GM19468 (cell line): ENCODE measurements around the gene RCN1.
"Not testable (repeated sequence)": the region's sequence is repeated elsewhere in the genome, so short reads cannot be mapped to it uniquely, and the experiment has no call there.

ENCODE experiments used
- ATAC-seq: cut with Tn5 transposase; IDR thresholded peaks from one replicate; pipeline ENCODE4 v1.9.1; 2021; ENCODE audit warnings: mild to moderate bottlenecking, moderate library complexity, moderate number of reproducible peaks; ENCODE audit not compliant: unreplicated experiment; ENCODE audit errors: extremely low read depth

The RCN1 gene

DNA sequence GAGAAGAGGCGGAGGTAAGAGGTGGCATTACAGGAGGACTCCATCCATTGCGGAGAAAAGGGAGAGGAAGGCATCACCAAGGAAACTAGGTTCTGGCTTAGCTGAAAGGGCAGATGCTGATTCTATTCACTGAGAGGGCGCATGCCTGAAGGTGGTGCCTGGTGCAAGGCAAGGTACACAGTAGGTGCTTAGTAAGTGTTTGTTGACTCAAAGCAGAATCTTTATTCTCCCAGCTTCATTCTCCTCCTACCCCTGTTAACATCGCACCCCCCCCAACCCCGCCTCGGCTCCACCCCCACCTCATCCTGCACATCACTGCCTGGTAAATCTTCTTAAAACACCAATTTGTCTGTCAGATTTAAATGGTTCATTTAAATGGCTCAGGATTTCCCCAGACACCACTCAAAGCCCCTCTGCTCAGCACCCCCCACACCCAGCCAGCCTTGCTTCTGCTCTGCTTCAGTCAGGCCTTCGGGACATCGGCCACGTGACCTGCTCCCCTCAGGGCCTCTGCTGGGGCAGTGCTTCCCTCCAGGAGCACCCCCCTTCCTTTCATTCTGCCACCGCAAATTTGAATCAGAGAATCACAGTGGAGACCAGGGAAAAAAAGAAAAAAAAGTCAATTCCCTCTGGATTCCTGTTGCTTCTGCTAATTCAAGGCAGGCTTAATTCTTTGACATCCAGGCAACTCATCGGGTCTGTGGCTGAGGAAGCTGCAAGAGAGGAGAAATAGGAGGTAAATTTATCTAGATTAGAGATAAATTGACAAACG lies 17.8 kb upstream of the RCN1 start:
- ATAC-seq = no peak

DNA sequence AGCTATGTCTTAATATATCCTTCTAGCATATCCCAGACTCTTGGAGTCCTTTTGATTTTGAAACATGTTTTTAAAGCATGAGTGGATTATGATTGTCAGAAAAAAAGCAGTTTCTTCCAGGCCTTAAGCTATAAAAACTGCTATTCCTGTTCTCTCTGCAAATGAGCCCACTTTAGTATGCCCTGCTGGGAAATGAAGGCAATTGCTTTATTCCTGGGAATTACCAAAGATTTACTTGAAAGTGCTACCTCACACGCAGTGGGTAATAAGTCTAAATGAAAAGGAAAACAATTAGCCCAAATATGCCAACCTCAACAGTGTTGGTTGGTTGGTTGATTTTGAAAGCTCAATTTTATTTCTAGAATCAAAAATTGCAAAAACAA lies 17.2 kb upstream of the RCN1 start:
- ATAC-seq = no peak

DNA sequence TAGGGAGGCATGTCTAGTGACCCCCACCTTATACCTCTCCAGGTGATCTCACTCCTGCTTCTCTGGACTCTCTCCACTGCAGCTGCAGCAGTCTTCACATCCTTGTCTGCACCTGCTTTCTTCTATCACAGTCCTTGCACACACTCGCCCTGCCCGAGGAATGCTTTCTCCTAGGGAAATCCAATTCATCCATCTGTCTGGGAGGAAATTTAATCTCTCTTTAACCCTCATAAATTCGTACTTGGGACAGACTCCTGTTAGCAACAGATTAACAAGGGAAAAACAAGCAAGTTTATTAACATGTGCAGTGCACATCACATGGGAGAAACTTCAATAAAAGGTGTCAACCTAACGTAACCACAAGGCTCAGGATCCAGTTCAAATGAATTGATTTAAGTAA lies 11.3 kb upstream of the RCN1 start:
- ATAC-seq = no peak

DNA sequence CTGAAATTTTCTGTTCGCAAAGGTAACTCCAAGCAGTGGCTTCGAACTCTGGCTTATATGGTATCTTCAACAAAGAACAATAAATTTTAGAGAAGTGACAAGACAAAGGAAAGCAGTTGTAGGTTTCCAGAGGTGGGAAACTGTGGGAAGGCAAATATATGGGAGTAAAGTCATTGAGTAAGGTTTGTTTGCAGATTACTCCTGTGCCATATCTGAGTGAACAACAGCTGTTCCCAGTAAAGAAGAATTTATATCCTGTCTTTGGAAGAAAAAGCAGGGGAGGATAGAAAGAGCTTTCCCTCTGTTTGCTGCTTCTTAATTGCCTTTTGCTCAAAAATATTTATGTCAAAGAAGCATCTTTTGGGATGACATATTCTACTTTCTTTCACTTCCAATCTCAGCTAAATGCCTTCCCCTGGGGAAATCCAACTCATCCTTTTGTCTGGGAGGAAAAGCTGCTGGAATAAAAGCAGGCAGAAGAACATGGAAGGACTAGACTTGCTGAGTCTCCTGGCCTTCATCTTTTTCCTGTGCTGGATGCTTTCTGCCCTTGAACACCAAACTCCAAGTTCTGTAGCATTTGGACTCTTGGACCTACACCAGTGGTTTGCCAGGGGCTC lies 10.4 kb upstream of the RCN1 start:
- ATAC-seq = no peak

DNA sequence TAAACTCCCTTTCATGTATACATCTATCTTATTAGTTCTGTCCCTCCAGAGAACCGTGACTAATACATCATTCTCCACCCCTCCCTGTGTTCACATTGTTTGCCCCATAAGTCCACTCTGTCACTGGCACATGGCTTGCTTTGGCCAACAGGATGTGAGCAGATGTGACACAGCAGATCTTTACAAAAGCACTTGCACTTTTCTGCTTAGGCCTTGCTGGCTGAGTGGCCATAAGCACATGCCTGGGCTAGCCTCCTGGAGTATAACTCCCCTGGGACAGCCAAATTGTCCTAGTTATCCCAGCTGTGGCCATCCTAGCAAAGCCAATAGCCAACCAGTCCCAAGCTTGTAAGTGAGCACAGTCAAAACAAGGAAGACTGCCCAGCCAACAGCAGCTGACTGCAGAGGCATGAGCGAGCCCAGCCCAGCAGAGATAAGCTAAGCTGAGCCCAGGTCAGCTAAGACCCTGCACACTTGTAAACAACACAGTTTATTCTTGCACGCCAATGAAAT lies 9.7 kb upstream of the RCN1 start:
- no peak for ATAC-seq

DNA sequence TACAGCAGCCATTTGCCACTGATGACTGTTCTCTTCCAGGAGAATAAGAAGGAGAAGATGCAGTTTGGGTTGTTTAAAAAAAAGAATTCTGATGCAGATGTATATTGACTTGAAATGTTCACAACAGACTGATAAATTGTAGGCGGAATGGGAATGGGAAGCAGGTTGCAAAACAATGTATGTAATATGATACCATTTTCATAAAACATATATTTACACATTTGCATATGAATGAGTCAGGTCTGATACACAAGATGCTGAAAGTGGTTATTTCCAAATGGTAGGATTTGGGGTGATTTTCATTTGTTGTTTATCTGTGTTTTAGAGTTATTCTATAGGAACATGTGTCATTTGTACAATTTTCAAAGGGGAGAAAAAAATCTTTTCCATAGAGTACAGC lies 9.0 kb upstream of the RCN1 start:
- ATAC-seq = no peak

DNA sequence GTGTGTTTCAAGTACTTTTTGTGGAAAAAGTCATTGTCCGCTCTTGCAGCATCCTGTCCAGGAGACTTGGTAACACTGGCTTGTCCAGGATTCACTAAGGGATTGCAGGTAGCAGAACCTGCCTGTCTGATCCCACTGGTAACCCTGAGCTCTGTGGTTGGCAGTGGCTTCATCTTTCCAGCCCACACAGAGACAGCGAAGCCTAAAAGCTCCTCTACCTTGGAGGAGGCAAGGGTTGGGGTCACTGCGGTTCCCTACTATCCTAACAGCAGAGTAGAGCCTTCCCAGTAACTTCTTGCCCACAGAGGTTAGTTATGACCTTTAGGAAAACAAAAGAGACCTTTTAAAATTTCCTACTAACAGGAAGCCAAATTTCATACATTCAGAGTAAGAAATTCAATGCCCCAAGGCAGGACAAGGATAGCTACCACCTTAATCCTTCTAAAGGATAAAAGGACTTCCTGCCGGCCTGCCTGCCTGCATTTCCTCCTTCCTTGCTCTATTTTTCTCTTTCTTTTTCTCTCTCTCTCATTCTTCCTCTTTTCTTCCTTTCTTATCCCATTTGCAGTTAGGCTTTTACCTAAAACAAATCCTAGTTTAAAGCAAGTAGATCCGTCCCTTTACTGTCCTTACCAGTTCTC lies 8.4 kb upstream of the RCN1 start:
- ATAC-seq = no peak

DNA sequence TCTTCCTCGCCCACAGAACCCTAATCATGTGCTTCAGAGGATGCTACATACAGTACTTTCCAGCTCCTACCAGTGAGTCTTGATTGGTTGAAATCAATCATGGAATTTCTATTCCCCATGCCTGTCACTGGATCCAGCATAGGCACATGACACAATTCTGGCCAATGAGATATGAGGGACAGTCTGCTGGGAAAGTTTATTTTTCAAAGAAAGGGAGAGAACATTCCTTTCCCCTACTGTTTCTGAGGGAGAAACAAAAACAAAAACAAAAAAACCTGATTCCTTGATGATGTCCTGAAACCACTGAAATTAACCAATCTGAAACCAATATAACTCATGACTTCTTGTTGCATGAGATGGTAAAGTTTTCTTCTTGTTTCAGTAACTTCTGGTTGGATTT lies 3.3 kb upstream of the RCN1 start:
- no peak for ATAC-seq

DNA sequence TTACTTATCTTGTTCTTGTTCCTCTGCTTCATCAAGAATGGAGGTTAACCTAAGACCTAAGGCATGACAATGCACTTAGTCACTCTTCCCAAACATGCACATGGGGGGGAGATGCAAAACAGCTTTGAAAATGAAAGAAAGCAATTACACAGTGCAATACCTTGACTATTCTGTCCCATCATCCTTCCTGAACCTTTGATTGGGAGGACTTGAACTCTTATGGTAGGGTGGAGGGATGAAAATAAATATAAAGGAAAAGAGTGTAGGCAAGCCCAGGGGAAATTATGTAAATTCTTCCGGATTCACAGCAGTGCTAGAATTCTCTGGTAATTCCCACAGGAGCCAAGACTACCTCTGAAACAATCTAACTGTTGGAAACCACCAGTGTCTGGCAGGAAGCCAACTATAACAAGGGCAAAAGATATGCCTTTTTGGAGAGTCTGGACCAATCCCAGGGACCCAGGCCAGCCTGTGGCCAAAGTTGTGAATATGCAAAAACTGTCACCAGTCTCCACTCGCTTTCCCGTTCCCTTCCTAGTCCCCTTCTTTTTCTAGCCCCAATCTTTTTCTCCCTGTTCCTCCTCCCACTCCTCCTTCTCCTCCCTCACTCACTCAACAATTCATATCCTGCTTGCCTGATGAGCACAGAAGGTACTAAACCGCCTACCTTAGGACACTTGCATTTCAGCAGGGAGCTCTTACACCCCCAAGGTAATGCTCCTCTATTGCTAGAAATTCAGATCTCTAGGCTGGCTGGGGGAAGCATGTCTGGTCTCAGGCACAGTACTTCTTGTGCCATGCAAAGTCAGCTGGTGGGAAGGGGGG lies 2.5 kb upstream of the RCN1 start:
- ATAC-seq = no peak

DNA sequence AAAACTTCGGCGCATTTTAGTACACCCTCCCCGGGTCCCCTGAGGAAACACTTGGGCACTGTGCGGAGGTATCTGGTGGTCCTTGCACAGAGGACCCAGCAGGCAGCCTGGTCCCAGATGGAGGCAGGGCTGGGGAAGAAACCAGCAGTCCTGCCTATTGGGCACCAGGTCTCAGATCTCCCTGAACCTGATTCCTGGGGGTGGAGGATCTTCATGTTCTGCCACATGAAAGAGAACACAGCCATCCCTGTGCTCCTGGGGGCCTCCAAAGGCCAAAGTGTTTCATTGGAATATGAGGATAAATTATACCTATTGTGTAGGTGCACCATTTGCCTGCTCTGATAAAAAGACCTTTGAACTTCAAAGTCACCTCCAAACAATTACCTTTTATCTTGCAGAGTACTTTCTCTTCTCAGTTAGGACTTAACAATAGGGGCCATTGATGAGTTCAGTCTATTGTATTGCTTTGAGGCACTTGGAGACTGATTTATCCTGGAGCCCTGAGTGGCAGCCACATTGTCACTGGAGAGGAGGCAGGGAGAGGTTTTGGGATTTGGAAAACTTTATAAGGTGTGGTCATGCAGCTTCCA lies 1.8 kb downstream of the RCN1 start:
- no peak for ATAC-seq

DNA sequence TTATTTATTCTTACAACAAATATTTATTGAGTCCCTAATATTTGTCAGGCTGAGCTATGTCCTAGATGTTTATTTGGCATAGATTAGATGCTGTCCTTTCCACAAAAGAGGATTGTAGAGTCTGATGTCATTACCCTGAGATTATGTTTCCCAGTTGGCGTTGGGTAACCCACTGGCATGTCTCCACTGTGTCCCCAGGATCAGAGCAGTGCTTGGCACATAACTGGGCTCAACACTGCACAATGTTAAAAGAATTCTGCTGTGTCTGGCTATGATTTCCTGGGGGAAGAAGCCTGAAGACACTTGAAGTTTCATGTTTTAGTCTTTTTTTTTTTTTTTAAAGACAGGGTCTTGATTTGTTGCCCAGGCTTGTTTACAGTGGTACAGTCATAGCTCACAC lies 4.0 kb downstream of the RCN1 start:
- ATAC-seq = no peak

DNA sequence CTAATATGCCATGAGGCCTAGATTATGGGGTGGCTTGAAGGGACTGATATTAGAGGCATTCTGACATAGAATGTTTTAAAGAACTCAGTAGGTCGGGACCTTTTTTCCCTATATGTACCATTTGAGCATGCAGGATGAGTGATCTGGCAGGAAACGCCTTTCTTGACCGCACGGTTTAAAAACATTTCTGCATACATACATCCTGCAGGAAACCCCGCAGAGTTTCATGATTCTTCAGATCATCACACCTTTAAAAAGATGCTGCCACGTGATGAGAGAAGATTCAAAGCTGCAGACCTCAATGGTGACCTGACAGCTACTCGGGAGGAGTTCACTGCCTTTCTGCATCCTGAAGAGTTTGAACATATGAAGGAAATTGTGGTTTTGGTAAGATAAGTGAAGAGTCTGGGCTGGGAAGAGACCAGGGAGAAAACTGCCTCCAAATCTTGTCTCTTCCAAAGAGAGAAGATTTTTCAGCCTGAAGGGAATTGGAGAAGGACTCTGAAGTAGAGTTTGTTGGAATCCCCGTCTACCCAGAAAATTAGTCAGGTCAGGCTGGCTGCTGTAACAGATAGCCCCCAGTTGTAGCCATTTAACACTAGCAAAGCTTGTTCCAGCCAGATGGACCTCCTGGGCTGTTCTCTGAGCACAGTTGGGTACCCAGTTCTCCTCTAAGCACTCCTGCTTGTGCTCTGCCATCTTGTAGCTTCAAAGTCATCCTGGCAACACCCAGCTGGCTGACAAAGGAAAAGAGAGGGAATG lies 7.4 kb downstream of the RCN1 start:
- no peak for ATAC-seq

DNA sequence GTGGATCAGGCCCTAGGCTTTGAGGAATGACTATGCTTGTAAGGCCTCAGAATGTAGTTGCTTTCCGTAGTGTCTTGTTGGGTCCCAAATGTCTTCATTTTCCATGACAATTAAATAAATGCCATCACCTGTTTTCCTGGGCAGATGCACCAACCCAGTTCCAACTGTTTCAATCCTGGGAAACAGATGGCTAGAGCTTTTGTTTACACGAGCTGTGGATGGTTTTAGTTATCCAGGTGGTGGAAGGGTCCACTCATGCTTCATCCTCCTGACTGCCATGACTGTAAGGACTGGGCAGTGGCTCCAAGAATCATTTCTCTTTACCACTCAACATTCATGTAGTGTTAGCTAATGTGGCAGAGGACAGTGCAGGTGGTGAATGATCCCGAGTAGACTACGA lies 8.6 kb downstream of the RCN1 start:
- ATAC-seq = no peak

DNA sequence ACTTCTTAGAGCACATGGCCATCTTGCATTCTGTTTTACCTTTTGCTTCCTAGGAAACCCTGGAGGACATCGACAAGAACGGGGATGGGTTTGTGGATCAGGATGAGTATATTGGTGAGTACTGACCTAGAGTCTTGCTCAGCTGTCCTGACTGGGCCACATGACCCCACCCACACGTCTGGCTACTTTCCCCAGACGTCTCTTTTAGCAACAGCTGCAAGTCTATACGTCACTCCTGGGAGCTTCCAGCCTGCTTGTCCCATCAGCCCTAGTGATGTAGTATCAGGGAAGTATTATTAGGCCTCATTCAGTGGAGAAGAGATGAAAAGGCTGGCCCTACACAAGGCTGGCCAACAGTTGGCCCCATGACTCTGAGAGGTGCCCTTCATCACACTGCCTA lies 9.6 kb downstream of the RCN1 start:
- ATAC-seq = no peak

DNA sequence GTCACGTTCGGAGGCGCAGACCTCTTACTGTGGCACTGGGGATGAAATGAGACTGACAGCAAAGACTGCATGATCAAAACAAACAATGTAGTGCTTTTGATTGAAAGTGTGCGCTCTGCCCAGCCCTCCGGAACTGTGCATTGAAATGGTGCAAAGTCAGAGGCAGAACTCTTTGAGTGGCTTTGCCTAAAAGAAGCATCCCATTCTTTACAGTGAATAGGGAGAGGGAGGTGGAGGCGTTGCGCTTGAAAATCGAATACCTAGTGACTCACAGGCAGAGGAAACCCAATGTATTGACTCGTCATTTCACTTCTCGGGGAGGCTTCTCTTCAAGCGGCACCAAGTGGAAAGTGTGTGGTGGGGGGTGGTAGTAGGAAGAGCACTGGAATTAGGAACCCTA lies 10.9 kb downstream of the RCN1 start:
- ATAC-seq = no peak

DNA sequence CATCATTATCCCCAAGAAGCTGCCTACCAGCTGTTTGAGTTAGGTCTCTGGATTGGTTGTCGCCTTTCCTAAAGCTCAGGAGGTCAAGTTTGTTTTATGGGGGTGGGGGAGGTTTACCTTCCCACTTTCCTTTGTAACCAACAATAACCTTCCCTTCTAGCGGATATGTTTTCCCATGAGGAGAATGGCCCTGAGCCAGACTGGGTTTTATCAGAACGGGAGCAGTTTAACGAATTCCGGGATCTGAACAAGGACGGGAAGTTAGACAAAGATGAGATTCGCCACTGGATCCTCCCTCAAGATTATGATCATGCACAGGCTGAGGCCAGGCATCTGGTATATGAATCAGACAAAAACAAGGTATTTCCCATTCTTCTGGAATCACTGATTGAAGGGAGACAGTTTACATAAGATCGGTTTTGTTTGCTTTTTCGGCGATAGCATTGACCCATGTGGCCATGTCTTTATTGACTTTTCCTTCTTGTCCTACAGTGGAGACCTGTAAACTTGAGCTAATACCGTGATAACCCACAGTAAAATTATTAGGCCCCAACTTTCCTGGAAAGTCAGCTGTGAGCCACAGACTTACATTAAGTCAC lies 12.3 kb downstream of the RCN1 start:
- not testable (repeated sequence) for ATAC-seq

DNA sequence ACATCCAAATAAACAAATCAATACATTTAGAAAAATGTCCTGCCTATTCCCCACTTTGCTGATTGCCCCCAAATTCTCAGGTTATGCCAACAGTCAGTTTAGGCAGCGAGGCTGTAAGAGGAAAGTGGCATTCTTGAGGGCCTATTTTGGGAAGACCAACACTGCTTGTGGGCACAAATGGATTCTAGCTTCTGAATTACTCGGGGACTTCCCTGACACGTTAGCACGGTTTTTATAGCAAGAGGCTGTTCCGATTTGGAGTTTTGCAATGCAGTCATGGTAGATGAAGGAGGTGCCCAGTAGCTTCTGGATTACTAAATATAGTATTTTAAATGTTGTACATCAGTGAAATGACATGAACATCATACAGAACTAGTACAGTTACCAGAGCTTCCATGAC lies 13.1 kb downstream of the RCN1 start:
- ATAC-seq = no peak

DNA sequence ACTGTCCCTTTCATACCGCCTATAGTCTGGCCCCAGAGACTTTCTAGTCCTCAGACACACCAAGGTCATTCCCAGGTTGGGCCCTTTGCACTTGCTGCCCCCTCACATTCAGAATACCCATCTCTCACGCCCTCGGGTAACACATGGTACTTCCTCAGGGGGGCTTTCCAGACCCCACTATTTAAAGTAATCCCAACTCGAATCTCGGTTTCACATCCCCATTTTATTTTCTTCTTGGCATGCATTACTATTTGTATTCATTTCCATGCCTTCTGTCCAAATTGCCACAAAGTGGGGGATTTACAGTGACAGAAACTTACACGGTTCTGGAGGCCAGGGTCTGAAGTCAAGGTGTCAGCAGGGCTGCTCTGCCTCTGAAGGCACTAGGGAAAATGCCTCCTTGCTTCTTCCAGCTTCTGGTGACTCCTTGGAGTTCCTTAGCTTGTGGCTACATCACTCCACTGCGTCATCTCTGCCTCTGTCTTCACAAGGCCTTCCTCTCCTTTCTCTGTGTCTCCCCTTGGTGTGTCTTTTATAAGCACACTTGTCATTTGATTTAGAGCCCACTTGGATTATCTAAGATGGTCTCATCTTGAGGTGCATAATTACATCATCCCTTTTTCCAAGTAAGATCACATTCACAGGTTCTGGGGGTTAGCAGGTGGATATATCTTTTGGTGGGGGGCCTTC lies 15.1 kb downstream of the RCN1 start:
- ATAC-seq = peak; percentile 28

DNA sequence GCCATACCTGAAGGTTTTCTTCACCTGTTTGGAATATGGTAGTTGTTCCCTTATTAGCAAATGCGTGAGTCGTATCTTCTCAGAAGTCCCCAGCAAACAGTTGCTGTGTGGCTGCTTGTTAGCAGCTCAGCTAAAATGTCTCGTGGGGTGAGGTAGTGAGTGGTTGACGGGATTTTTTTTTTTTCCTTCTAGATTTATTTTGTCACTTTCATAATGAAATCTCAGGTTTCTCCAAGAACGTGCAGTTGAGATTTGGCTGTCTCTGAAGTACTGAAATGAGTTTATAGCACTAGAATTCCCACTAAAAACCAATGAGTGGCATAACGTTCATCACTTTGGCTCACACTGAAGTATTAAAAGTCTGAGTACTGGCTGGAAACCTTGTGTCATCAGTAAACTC lies 16.8 kb downstream of the RCN1 start:
- ATAC-seq = no peak
